Stomach (tissue), 9 donors: ENCODE results near the gene ROBO1. TPM values are rescaled to one million over a fixed set of nuclear protein-coding genes. Genes with fewer than 3 reads are reported as not detected.

Source experiments
- DNase-seq, 2 donors: peaks; one replicate each; pipeline versions ENCODE4 v3.0.0 to v3.0.0-alpha.2; 2013 to 2019
- H3K27ac ChIP-seq, 5 donors: fragments of 200-600 bp in 4 of 5; sonication (generic) in 4 of 5; one replicate each; pipeline ENCODE4 v1.5.1; 2013 to 2019; ENCODE audit warnings: mild to moderate bottlenecking in 1 of 5, moderate library complexity in 1 of 5
- H3K27me3 ChIP-seq, 3 donors: fragments of 200-600 bp; sonication (generic); one replicate each; pipeline ENCODE4 v1.5.1; 2017 to 2019; ENCODE audit warnings: mixed run types in 1 of 3
- H3K36me3 ChIP-seq, 4 donors: fragments of 200-600 bp; sonication (generic); 1 replicate in 3 of 4; 2 replicates in 1 of 4; pipeline ENCODE4 v1.5.1; 2016 to 2019
- H3K4me1 ChIP-seq, 4 donors: fragments of 200-600 bp; sonication (generic); one replicate each; pipeline ENCODE4 v1.5.1; 2016 to 2019
- H3K4me3 ChIP-seq, 4 donors: fragments of 200-600 bp; sonication (generic) in 3 of 4; one replicate each; pipeline ENCODE4 v1.5.1; 2016 to 2019; ENCODE audit warnings: mild to moderate bottlenecking in 1 of 4
- H3K9me3 ChIP-seq, 4 donors: fragments of 200-600 bp; sonication (generic); one replicate each; pipeline ENCODE4 v1.5.1; 2016 to 2019
- EP300 ChIP-seq: sonication (generic); formaldehyde crosslinking; IDR thresholded peaks from one replicate; pipeline ENCODE4 v1.6.1; 2017; ENCODE audit warnings: antibody characterized with exemption
- POLR2A ChIP-seq, 4 donors: fragments of 450-650 bp; IDR thresholded peaks; one replicate each; pipeline ENCODE4 v1.6.1; 2016; ENCODE audit warnings: antibody characterized with exemption in 4 of 4, control low read depth in 2 of 4, mild to moderate bottlenecking in 1 of 4, moderate library complexity in 1 of 4
- POLR2AphosphoS5 ChIP-seq, 3 donors: sonication (generic); formaldehyde crosslinking; IDR thresholded peaks; one replicate each; pipeline ENCODE4 v1.6.1; 2016; ENCODE audit warnings: antibody characterized with exemption in 3 of 3
- WGBS, 5 donors: extraction: QIAGEN DNeasy Blood & Tissue Kit in 3 of 5; methylation state at CpG; one replicate each; pipeline versions ENCODE4 v1.1.5 to v1.1.7; 2013 to 2018; 5-methylcytosine and 5-hydroxymethylcytosine counted together
- intact Hi-C: fragments of 100-400 bp; cut with DNase I; formaldehyde crosslinking; loops from one replicate; pipeline ENCODE4 v1.15.1; 2023; ENCODE audit warnings: low total_unique reads
- polyA plus RNA-seq, 3 donors: library from polyadenylated mRNA; stranded (reverse); fragments of 200-250 nt; gene quantifications; one replicate each; pipeline ENCODE4 v1.2.3, GENCODE V29; 2013
- total RNA-seq, 5 donors: library from RNA; depleted of rRNA; stranded (reverse); fragments of >200 nt; gene quantifications; one replicate each; pipeline versions ENCODE4 v1.1.0 to v1.2.3, GENCODE V29; 2014 to 2016
- TF ChIP-seq, protein P1 (sequence below), 7 experiments: fragments of 450-650 bp in 4 of 7; fragments of 200-600 bp in 3 of 7; sonication (generic) in 3 of 7; IDR thresholded peaks; one replicate each; pipeline ENCODE4 v1.5.1; 2016 to 2019; ENCODE audit warnings: antibody characterized with exemption in 7 of 7, control low read depth in 2 of 7, mild to moderate bottlenecking in 1 of 7
- donor health status: healthy with polysubstance abuse.
- donor health status: Bipolar disorder and iron deficiency.
- donor health status: healthy.

ROBO1 gene
- total and polyA plus RNA-seq, 8 donors = 2.0 to 174 (median 4.5) TPM

DNA sequence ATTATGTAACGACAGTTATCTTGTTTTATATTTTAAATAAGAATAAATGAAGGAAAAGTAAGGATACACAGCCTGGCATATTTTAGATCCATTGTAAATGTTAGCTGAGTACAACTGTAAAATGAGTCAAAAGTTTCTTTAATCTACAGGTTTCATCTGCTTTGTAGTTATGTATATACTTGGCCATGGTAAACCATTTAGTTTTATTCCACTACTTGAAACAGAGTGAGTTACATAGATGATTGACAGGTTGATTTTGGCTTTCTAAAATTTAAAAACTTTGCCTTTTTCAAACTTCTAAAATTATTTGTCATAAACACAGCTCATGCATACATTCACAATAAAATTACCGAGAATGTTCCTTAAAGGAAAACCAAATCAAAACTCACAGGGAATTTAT is 371.2 kb downstream of the ROBO1 start:
- Histone ChIP-seq H3K4me1 (no peaks in the 10 kb centered on the region), H3K27me3 (no peaks in the 10 kb centered on the region), H3K27ac (no peak overlapping the region), H3K4me3 (no peak overlapping the region), H3K36me3 (no peaks in the 10 kb centered on the region), H3K9me3 (no peaks in the 10 kb centered on the region)
- DNase-seq = no peak
- 73 to 86% (median 81%) methylated on average over 2 of the region's 2 CpGs for WGBS, 5 donors
- TF ChIP-seq POLR2A (IDR thresholded peaks at IDR 0.05) = no peak
- TF ChIP-seq, protein P1, sequence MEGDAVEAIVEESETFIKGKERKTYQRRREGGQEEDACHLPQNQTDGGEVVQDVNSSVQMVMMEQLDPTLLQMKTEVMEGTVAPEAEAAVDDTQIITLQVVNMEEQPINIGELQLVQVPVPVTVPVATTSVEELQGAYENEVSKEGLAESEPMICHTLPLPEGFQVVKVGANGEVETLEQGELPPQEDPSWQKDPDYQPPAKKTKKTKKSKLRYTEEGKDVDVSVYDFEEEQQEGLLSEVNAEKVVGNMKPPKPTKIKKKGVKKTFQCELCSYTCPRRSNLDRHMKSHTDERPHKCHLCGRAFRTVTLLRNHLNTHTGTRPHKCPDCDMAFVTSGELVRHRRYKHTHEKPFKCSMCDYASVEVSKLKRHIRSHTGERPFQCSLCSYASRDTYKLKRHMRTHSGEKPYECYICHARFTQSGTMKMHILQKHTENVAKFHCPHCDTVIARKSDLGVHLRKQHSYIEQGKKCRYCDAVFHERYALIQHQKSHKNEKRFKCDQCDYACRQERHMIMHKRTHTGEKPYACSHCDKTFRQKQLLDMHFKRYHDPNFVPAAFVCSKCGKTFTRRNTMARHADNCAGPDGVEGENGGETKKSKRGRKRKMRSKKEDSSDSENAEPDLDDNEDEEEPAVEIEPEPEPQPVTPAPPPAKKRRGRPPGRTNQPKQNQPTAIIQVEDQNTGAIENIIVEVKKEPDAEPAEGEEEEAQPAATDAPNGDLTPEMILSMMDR (IDR thresholded peaks at IDR 0.05) = no peak
- no peak for TF ChIP-seq POLR2AphosphoS5 (IDR thresholded peaks at IDR 0.05)
- no peak for TF ChIP-seq EP300
- intact Hi-C loops = no loop called here

DNA sequence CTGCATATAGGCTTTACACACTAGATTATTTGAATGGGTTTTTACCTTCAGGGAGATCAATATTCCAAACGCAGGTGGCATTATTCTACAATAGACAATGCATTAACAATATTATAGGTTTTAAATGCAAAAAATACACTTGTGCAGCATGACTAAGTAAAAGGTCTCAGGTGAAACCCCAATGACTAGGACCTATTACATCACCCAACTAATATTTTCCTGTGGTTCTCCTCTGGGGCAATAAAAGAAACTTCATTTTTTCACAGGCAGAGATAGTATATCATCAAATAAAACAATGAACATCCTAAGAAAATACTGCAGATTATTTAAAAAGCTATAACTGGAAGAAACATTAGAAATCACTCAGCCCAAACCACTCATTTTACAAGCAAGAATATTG is 375.3 kb downstream of the ROBO1 start:
- no peak for DNase-seq
- H3K27ac ChIP-seq = no peak overlapping the region
- no peaks in the 10 kb centered on the region for H3K36me3 ChIP-seq
- H3K9me3 ChIP-seq = no peaks in the 10 kb centered on the region
- WGBS, 5 donors = 76 to 89% (median 87%) methylated on average over 1 of the region's 1 CpG
- TF ChIP-seq EP300 = no peak
- TF ChIP-seq POLR2A (IDR thresholded peaks at IDR 0.05) = no peak
- TF ChIP-seq POLR2AphosphoS5 (IDR thresholded peaks at IDR 0.05) = no peak
- TF ChIP-seq, protein P1 (IDR thresholded peaks at IDR 0.05) = no peak
- no peaks in the 10 kb centered on the region for H3K27me3 ChIP-seq
- H3K4me1 ChIP-seq = no peaks in the 10 kb centered on the region
- H3K4me3 ChIP-seq = no peak overlapping the region
- intact Hi-C loops = no loop called here

DNA sequence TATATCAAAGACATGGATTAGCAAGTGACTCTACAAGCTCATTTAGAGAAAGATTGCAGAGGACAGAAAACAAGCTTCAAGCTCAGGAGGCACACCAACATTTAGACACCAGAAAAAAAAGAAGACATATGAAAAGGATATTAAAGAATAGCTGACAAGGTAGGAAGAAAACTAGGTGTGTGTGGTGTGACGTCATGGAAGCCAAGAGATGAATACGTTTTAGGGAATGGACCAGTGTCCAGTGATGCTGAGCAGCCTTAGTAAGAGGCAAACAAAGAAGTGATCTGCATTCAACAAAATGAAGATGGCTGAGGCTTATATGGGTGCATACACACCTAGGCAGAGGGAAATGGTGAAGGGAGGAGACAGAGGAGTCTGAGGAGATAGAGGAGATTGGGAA is 377.4 kb downstream of the ROBO1 start:
- H3K27me3 ChIP-seq = no peaks in the 10 kb centered on the region
- no peaks in the 10 kb centered on the region for H3K9me3 ChIP-seq
- H3K4me1 ChIP-seq = no peaks in the 10 kb centered on the region
- H3K4me3 ChIP-seq = no peak overlapping the region
- DNase-seq = no peak
- intact Hi-C loops = no loop called here
- no peak overlapping the region for H3K27ac ChIP-seq
- no peak for TF ChIP-seq POLR2AphosphoS5 (IDR thresholded peaks at IDR 0.05)
- TF ChIP-seq EP300 = no peak
- 79 to 92% (median 85%) methylated on average over 2 of the region's 2 CpGs for WGBS, 5 donors
- no peaks in the 10 kb centered on the region for H3K36me3 ChIP-seq

DNA sequence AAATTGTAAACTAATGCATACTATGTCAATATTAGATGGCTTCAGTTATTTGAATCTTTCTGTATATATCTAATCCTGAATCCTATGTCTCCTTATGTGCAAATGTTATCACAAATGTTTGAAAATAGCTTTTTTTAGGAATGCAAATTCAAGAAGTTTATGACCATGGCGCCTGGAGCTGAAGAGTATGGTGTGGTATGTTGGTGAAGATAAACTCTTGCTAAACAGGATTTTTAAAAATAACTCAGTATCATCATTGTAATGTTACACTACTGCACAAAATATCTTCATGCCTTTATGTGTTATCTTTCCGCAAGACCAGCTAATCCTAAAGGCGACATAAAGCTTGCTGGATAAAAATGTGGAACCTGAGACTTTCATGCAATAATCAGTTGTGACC is 382.6 kb downstream of the ROBO1 start:
- intact Hi-C loops = no loop called here
- 69 to 86% (median 83%) methylated on average over 3 of the region's 3 CpGs for WGBS, 5 donors
- no peaks in the 10 kb centered on the region for H3K27me3 ChIP-seq
- no peaks in the 10 kb centered on the region for H3K9me3 ChIP-seq
- H3K27ac ChIP-seq = no peak overlapping the region
- TF ChIP-seq EP300 (no peak), POLR2A (IDR thresholded peaks at IDR 0.05) (no peak), POLR2AphosphoS5 (IDR thresholded peaks at IDR 0.05) (no peak)
- TF ChIP-seq, protein P1 (IDR thresholded peaks at IDR 0.05) = no peak
- no peak overlapping the region for H3K4me3 ChIP-seq
- DNase-seq = no peak
- H3K4me1 ChIP-seq = no peaks in the 10 kb centered on the region
- H3K36me3 ChIP-seq = no peaks in the 10 kb centered on the region

DNA sequence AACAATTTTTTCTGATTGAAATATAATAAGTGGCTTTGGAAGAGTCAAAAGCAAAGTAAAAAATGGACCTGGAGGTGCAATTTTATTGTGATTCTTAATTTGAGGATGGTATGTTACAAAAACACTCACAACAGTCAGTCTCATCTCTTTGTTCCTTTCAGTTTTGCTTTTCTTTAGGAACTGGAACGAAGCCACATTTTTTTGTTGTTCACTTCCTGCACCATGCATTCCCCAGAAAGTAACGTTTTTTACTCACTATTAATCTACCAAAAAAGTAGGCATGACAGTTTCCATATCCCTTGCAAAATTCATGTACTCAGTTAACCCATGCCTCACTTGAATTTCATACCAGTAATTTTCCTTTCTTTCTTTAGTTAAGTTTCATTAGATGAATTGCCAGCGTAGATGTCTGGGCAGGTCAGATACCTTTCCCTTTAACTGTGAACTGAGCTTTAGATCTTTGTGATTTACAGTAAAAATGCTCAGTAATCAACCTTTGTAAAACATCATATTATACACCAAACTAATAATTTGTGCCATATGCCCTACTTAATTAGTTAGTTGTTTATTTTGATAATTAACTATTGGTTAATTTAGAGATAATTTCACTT is 384.3 kb downstream of the ROBO1 start:
- intact Hi-C loops = no loop called here
- H3K27ac ChIP-seq = no peak overlapping the region

More for the DNA sequence above, 384.3 kb downstream of the ROBO1 start:
- no peaks in the 10 kb centered on the region for H3K27me3 ChIP-seq
- TF ChIP-seq POLR2AphosphoS5 (IDR thresholded peaks at IDR 0.05) (no peak), EP300 (no peak)
- no peaks in the 10 kb centered on the region for H3K36me3 ChIP-seq
- 24 to 40% (median 34%) methylated on average over 3 of the region's 3 CpGs for WGBS, 5 donors
- no peaks in the 10 kb centered on the region for H3K9me3 ChIP-seq
- DNase-seq = no peak
- no peaks in the 10 kb centered on the region for H3K4me1 ChIP-seq
- no peak overlapping the region for H3K4me3 ChIP-seq
